Measurements from ENCODE around the gene VASP.

GRCh38 chr19:45568732-45569131 lies 61.5 kb downstream of the VASP start:
- no peak for TF ChIP-seq CTCF (IDR thresholded peaks at IDR 0.05)
- TF ChIP-seq POLR2A (IDR thresholded peaks at IDR 0.05), result no peak

All from testis (tissue), 2 donors.